ENCODE measurements around the gene SREK1IP1.

The SREK1IP1 gene

DNA sequence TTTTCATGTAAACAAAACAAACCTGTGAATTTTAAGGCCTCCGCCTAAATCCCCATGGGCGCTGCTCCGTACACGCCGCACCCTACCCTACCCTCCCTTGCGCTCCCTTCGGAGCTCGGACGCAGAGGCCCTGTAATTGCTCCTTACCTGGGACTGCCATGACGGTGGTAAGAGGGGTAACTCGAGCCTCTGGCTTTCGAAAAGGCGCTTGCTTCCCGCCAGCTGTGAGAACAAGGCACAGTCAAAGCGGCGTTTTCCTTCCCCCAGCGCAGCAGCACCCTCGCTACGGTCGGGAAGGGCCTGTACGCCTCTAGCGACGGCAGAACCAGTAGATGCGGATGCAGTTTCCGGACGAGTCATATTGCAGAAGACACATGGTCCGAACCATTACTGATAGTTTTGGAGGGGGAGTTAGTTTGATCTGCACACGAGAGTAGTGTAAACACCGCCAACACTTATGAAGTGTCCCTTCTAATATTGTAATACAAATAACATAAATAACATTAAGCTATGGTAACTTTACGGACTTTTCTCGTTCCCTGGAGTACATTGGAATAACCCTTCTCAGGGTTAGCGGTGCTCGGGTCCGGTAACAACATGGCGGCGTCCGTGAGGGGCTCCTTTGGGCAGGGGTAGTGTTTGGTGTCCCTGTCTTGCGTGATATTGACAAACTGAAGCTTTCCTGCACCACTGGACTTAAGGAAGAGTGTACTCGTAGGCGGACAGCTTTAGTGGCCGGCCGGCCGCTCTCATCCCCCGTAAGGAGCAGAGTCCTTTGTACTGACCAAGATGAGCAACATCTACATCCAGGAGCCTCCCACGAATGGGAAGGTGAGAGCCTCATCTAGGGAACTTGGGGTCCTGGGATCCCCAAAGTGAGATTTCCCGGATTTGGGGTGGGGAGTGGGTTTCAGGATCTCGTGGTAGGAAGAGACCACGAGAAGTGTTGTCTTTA is at the start of gene SREK1IP1, which contains the start of gene CWC27:
Gene SREK1IP1, minus strand, starts transcription at position 334 of the 955 bp plus-strand sequence. Its CDS starts 174 bp downstream, at position 160.
Gene CWC27, plus strand, starts transcription at position 573 of the 955 bp plus-strand sequence. Its CDS starts 217 bp downstream, at position 790.
- DNase-seq (ENCODE audit: low spot score), result peak; percentile 92

DNA sequence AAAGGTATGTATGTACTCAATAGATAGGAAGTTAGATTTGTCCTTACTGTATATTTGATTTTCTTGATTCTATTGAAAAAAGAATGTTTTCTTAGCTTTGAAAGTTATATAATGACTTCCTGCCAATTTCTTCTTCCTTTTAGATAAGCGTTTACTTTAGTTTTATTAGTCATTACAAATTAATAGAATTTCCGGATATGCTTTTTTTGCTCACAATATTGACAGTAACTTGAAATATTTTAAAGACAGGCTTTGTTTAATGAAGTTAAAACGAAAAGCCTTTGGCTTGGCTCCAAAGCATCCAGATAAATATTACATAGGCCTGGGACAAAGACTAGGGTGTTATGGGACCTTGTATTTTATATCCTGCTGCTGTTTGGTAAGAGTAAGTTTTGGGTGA is 49.8 kb upstream of the SREK1IP1 start:
- no peak for DNase-seq (ENCODE audit: low spot score)

DNA sequence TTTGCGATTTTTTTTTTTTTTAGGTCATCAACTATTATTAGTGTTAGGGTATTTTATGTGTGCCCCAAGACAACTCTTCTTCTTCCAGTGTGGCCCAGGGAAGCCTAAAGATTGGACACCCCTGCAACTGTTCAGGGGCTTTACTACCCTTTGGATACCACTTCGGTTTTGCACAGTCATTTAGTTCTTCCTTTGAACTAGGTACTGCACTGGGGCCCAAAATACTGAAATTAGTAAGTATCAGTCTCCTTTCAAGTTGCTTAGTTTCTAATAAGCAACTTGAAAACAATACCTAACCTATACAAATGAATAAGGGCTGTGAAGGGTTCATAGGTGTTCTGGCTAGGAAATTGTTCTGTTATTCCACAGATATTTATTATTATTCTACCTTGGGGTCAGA is 45.6 kb upstream of the SREK1IP1 start:
- DNase-seq (ENCODE audit: low spot score), result no peak

DNA sequence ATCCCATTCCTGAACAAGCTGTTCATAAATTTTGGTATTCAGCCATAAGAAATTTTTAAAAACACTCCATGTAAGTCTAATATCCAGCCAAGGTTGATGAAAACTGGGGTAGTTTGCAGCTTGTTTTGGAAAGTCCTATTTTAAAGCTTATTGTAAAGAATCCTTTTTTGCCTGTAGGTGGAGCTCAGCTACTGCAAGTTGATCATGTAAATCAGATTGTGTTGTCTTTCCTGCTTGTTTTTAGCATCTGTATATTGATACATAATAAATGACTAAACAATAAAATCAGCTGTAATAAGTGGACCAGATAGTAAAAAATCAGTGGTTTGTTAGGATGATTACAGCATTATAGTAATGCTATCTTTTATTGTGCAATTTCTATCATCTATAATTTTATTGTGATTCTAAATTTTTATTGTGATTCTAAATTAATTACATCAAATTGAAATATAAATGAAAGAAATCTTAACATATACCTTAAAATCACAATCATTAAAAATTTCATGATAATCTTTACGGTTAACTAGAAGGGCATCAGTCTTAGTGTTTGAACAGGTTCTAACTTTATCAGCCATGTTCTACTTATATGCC is 42.7 kb upstream of the SREK1IP1 start:
- DNase-seq (ENCODE audit: low spot score), result peak; percentile 69

DNA sequence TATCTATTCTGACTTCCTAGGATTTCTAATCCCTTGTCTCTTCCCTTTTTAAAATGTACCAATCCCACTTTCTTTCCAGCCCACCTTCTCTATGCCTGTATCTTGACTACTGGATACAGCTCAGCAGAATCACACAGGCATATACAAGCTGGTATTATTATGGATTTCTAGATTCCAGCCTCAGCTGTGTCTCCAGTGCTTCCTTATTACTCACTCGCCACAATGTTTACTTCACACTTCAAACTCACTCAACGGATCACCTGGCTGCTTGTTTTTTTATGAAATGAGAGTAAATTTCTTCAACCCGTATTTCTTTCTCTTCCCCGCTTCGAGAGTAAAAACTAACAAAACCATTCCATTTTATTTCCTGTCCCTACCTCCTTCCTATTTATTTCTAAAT is 39.0 kb upstream of the SREK1IP1 start:
- DNase-seq (ENCODE audit: low spot score), result no peak

DNA sequence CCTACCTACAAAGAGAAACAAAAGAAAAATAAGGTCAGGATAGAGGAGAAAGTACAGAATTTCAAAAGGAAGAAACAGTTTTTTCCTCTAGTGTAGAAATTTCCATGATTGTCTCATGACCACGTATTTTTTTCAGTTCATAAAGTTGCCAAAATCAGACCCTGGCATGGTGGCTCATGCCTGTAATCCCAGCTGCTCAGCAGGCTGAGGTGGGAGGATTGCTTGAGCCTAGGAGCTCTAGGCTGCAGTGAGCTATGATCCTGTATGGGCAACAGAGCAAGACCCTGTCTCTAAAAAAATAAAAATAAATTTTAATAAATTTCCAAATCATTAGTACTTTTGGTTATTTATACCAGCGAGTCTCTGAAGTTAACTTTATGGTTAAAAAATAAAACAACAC is 38.0 kb upstream of the SREK1IP1 start:
- no peak for DNase-seq (ENCODE audit: low spot score)

DNA sequence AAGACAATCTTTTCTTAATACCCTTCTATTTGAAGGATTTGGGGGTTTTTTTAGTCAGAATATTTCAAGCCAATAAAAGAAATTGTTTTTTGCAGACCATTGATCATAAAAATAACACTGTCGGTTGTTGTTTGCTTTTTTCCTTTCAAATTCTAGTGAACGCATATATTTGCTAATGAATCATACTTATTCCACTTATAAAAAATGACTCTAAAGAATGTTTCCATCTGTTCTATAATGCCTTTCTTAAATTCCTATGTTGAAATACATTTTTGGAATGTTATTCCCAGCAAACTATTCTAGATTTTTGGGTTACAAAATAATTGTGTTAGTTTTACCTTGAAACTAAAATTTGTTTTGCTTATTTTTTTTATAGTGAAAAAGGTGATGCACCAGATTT is 32.4 kb upstream of the SREK1IP1 start:
- DNase-seq (ENCODE audit: low spot score), result no peak

DNA sequence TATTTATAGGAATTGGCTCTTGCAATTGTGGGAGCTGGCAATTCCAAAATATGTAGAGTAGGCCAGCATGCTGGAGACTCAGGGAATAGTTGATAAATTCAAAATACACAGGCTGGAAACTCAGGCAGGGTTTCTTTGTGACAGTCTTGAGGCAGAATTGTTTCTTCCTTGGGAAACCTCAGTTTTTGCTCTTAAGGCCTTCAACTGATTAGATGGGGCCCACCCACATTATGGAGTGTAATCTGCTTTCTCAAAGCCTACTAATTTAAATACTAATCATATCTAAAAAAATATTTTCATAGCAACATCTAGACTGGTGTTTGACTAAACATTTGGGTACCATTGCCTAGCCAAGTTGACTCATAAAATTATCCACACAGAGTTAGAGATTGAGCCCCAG is 27.8 kb upstream of the SREK1IP1 start:
- DNase-seq (ENCODE audit: low spot score), result no peak

DNA sequence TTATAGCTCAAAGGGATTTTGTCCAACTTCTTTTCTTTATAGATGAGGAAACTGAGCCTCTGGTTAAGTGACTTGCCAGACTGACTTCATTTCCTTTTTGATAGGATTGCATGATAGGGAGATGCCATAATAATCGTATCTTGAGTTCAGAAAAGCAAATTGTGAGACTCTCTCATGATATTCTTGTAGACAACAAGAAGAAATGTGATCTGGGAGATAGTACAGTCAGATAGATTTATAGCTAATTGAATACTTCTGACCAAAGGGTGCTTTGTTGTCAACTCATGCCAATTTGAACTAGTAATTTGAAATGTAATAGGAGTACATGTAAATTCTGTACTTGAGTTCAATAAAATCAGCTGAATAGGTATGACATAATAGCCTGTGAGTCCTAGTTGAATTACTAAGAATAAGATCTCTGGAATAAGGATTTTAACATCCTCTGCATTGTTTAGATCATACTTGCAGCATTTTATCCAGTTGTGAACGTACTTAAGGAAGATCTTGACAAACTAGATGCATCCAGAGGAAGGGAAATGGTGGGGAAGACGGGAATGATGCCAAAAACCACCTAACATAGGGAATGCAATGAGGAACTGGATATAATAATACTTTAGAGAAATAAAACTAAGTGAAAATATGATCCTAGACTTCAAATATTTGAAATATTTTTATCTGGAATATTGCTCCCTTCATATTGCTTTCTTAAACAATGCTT is 25.7 kb upstream of the SREK1IP1 start:
- no peak for DNase-seq (ENCODE audit: low spot score)

DNA sequence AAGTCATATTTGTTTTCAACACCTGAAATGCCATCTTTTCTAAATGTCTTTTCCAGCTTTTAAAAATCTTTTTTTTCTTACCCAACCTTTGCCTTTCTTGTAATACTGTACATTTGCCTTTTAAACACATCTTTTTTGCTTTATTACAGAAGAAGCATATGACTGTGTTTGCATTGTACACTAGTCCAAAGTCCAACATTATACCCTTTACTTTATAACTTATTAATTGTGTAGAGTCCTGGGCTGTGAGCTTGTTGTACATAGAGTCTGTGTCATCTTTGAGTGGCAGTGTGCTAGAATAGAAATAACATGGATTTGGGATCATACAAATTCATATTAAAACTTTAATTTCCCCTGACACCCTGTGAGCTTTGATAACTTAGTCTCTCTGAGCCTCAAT is 24.0 kb upstream of the SREK1IP1 start:
- DNase-seq (ENCODE audit: low spot score), result no peak

DNA sequence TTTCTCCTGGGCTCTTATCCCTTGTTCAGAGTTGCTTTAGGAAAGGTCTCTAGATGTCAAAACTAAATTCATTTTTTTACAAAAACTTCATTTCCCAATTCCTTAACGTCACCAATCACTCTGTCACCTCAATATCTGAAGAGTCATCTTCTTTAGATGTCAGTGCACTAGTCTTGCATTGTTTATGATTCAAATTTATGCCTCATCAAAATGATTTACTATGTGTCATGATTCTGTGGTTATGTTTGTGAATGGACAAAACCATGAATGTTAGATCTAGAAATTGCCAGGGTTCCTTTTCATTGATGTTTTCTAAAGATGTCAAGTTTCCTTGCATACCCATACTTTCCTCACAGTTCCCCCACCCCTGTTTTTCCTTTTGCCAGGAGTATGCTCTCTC is 21.7 kb upstream of the SREK1IP1 start:
- DNase-seq (ENCODE audit: low spot score), result no peak

DNA sequence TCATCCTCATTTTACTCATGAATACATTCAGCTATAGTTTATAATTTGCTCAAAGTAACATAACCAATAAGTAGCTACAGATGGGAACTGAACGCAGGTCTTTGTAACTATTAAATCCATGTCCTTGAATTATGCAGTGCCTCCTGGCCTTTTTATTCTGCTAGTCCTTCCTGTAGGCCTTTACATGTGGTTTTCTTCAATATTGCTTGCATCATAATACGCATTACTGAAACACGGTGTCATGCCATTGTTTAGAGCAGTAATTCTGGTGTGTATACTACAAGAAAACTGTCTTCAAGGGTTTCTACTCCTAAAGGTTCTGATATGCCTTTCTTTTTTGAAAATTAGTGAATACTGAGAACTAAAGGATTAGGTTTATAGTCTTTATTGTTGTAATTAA is 21.0 kb upstream of the SREK1IP1 start:
- DNase-seq (ENCODE audit: low spot score), result no peak

DNA sequence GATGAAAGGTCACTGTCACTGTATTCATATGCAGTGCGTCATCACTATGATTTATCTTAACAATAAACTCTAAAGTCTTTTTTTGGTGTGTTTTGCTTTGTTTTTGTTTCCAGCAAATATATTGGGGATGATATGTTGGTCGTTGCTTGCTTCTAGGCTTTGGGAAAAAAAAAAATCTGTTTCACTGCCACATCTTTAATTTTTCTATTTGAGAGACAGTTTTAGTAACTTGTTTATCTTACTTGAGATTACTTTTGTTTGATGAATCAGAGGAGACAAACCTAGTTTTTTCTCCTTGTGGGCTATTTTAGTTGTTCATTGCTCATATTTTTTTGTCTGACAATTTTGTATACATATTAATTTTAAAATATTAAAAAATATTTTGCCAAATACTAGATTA is 19.7 kb upstream of the SREK1IP1 start:
- DNase-seq (ENCODE audit: low spot score), result no peak

DNA sequence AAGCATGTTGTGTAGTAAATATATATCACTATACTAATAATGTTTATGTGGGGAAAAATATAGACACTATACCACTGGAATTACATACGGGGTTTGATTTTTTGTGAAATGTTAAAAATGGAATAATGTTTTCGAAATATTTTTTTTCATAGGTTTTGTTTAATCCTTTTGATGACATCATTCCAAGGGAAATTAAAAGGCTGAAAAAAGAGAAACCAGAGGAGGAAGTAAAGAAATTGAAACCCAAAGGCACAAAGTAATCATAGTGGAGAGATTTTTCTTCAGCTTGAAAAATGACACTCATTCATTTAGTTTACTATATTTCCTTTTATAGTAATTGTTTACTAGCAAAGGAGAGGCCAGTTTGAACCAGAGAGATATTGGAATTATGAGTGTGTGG is 17.9 kb upstream of the SREK1IP1 start:
- DNase-seq (ENCODE audit: low spot score), result no peak

DNA sequence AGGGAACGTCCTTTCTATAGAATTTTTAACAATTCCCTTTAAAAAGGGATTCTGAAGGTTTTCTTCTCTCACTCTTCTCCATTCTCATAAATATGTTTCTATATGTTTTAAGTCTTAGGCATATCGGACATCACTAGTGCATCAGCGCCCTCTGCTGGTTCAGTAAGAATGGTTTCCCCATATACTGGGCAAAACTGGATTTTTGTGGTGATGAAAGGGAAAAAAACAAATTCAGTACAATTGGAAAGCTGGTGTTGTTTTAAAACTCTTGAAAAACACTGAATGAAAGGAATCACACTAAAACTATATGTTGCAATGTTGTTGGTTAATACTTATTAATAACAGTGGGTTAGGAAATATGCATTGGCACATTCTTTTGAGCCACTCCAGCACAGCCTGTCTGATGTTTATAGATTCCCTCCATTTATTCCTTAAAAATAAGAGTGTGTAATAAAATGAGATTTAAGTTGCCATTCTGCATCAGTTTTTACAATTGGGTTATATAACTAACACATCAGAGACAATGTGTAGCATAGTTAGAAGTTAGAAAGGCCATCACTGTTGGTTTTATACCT is 16.0 kb upstream of the SREK1IP1 start:
- peak; percentile 82 for DNase-seq (ENCODE audit: low spot score)

DNA sequence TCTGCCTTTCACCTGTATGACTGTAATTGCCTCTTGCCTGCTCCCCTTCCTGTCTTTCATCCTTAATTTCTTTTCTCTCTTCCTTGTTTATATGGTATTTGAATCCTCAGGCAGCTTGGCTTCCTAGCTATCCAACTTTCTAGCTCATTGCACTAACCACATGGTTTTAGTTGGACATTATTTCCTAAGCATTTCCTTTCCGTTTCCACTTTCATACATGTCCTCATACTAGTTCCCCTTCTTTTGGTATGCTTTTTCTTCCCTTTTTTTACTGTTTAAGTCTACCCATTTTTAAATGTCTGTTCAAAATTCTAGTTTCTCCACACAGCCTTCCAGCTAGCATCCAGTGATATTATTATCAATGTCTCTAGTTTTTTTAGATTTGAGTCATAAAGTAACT is 6.8 kb upstream of the SREK1IP1 start:
- DNase-seq (ENCODE audit: low spot score), result no peak

DNA sequence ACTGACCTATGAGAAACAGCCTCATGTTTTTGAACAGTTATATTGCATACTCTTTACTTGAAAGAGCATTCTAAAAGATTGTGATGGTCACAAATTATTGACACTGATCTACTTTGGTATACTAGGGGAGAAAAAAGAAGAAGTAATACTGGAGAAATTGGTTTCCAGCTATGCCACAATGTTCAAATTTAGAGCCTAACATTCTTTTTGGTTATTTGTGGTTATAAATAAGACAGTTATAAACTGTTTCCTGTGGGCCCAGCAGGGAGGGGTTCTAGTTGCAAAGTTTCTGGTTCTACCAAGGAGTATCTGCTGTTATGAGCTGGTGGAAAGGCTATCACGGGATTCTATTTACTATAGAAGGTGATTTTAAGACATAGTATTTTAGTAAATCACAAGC is 5.0 kb upstream of the SREK1IP1 start:
- DNase-seq (ENCODE audit: low spot score), result no peak

DNA sequence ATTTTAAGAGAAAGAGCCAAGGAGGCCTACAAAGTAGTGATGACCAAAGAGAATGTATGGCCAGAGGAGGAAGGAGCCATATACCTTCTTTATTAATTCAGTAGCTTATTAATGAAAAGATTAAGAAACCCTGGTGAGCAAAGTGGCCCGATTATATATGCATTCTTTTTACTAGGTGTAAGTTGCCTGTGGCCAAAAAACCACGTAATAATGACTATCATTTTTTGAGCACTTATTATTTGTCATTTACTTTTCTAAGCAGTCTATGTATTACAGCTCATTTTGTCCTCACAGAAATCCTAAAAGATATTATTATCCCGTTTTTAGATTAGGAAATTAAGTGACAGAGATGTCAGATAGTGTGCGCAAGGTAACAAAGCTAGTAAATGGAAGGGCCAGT is 3.2 kb upstream of the SREK1IP1 start:
- no peak for DNase-seq (ENCODE audit: low spot score)

DNA sequence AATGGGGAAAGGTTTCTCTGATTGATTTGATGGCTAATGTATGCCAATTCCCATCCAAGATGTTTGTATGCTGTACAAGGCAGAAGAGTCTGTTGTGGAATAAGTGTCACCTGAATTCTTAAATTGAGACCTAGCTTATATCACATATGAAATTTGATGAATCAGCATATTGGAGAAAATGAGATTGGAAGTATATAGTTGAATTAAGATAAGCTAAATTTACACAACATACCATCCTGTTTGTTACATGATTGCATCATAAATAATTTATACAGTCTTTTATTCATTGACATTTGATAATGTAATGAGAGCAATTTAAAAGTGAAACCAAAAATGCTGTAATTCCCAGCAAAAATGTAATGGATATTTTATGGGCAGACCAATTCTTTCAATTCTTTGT is 1.4 kb upstream of the SREK1IP1 start:
- no peak for DNase-seq (ENCODE audit: low spot score)

DNA sequence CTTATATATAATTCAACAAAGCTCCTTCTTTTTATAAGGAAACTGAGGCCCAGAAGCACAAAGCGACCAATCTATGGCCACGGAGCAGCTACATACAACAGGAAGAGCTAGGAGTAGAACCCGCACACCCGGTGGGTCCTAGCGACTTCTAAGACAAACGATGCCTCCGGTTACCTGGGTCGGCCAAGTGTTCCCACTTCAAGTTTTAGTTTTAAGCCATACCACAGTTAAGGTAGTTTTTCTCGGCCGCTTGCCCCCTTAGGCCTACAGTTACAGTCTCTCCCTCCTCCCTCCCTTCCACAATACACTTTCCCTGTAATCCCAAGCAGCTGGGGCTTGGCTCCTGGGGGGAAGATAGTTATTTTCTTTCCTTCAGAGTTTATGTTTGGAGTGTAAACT is 533 bp downstream of the SREK1IP1 start:
- DNase-seq (ENCODE audit: low spot score), result no peak

DNA sequence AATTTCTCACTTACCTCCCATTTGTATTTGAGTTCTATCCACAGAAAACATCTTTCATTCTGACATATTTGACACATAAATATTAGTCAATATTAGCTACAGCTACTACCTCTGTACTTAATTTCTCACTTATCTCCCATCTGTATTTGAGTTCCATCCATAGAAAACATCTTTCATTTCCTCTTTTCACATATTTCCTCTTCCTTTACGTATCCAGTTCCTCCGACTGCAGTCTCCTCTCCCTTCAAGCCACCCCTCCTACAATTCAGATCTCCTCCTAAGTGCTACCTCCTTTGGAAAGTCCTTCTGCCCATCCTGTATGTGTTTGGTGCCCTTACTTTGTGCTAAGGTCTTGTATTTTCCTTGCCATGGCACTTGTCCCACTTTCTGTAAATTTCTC is 1.6 kb downstream of the SREK1IP1 start:
- no peak for DNase-seq (ENCODE audit: low spot score)

DNA sequence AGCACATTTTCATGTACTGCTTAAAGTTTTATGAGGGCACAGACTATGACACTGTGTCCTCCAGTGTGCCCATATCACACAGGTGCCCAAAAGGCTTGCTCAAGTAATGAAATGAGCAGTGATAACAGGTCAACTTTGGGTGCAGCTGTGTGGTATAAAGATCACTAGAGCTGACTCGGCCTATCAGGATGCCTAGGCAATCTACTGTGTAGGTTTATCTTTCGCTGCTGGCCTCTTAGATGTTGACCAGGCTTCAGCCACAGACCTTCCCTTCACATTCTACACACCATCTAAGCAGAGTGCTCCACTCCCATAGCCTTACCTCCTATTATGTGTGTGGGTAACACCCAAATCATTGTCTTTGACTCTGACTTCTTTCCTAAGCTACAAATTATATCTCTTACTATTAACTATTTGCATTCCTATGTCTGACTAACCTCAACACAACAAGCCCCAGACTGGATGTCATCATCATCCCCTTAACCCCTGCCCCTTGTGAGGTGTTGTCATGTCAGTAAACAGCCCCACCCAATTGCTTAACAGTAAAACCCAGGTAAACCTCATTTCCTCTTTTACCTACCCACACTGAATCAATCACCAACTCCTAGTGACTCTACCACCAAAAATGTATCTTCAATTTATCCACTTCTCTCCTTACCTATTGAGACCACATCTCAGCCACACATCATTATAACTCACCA is 2.5 kb downstream of the SREK1IP1 start:
- DNase-seq (ENCODE audit: low spot score), result no peak
